ENCODE measurements around the gene MIPEP.

GRCh38 chr13:23934520-23934919, 45.3 kb upstream of the MIPEP start:
- TF ChIP-seq CTCF (IDR thresholded peaks at IDR 0.05; ENCODE audit: insufficient read depth, low read depth, low read length) (no peak), EZH2 (IDR thresholded peaks at IDR 0.05; ENCODE audit: insufficient read depth, low read length) (no peak)
